Hematopoietic multipotent progenitor cell treated with erythropoietin and hydrocortisone succinate and interleukin-3 and kit ligand, for 4 days (in vitro differentiated cells): ENCODE data around the gene SLC6A6.
"Not testable (repeated sequence)": the region's sequence is repeated elsewhere in the genome, so short reads cannot be mapped to it uniquely, and the experiment has no call there.

ENCODE experiments used
- DNase-seq: peaks from one replicate; pipeline ENCODE4 v3.0.0-alpha.2; 2015

Gene SLC6A6

DNA sequence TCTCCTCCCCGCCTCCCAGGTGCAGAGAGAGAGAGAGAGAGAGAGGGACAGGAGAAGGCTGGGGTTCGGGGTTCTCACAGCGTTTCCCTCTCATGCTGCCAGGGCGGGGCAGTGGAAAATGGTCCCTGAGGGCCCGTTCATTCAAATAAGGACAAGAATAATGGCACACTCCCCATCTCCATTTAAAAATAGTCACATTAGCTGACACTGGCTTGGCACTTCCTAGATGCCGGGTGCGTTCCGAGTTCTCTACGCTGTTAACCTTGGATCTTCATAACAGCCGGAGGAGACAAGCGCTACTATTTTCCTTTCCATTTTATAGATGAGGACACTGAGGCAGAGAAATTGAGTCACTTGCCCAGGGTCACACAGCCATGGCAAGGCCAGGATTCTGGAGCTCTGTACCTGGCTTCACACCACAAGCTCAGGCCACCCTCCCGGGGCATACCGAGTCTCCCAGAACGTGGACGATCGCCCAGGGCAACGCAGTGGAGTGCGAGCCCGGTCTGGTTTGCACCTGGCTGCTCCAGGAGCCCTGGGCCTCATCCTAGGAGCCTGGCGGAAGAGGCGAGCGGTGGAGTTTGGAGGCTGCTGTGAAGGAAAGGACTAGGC is 608 bp upstream of the SLC6A6 start:
- no peak for DNase-seq

DNA sequence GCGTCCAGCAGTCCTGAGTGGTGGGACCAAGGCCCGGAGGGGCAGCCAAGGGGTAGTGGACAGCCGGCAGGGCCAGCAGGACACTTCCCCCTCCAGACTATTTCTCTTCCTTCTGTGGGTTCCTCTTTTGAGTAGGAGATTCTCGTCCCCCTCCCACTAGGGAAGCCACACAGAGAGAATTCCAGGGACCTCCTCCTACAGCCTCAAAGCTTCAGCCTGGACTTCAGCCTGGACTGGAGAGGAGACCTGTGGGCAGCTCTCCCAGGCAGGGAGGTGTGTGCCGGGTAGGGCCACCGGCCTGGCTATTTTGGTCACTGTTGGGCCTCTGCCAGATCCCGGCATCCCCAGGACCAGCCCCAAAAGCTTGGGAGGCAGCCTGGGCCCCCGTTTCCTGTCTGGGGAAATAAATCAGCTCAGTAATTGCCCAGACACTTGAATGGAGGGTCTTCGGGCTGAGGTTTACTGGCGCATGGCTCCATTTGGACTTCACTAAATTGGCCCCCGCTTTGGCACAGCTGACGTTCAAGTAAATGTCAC is 1.3 kb downstream of the SLC6A6 start:
- peak; percentile 52 for DNase-seq

DNA sequence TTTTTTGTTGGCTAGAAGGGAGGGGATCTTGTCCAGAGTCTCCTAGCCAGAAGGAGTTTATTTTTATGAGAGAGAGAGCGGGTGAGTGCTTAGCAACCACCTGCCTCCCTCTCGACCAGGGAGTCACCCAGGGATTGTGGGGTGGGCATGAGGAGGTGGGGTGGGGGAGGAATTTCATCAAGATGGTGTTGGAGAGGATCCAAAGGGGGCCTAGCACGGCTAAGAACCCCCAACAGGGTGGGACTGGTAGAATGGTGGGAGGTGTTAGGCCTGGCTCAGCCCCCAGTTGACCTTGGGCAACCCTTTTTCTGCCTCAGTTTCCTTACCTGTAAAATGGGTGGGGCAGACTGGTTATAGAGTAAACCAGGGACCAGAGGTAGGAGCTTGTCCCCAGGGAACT is 1.8 kb downstream of the SLC6A6 start:
- no peak for DNase-seq

DNA sequence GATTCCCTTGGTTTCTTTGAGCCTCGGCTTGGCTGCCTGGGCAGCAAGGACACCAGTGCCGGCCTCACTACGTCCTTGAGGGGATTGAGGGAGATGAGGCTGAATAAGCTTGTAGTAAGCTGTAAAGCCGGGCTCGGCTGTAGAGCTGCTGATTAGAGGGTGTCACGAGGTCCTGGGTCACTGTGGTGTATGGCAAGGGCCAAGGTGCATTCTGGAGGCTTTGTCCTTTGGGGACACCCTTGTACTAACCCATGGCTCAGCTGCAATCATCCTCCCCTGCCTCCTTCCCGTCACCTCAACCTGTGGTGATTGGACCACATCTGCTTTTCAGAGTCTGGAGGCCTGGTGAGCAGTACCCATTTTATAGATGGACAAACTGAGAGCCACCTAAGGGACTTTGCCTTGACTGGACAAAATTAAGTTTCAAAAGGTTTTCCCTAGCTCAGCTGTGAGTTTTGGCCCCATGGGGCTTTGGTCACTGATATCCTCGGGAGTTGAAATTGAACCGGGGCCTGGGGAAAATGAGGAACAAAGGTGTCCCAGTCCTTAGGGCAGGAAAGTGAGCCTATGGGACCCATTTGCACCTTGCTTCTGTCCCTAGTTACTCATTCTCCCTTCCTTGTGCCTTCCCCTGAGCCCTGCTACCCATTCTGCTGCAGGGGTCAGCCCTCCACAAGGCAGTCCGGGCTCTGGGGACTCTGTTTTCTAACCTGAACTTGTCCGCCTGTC is 2.4 kb downstream of the SLC6A6 start:
- no peak for DNase-seq

DNA sequence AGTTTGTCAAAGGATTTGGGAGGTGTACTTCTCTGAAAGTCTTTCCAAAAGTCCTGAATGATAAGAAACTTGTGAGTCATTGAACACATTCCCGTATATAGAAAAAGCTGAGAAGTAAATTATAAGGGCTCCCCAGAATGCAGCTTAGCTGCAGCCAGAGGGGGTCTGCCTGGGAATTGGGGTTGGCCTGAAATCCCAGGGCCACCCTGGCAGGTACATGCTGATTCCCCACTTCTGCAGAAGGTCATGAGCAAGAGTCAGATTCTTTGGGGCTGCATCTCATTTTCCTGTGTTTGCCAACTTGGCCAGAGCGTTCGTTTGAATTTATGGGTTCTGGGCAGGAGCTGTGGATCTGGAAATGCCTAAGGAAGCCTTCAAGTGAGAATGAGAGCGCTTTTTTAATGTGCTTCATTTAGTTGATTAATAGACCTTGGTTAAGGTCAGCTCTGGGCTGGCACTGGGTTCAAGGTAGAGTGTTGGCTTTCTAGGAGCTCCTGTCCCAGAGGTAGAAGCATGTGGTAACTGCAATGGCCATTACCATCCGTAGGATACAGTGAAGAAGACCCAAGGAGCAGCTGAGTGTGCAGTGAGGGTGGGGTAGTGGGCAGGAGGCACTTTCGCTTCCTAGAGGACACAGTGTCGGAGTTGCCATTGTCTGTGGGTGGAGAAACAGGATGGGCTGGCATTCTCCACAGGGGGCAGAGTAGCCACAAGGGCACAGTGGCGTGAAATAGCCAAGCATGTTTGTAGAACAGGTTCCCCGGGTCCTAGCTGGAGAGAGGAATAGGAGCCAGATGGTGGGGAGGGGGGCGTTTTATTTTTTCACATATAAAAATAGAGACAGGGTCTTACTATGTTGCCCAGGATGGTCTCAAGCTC is 3.2 kb downstream of the SLC6A6 start:
- DNase-seq = no peak

DNA sequence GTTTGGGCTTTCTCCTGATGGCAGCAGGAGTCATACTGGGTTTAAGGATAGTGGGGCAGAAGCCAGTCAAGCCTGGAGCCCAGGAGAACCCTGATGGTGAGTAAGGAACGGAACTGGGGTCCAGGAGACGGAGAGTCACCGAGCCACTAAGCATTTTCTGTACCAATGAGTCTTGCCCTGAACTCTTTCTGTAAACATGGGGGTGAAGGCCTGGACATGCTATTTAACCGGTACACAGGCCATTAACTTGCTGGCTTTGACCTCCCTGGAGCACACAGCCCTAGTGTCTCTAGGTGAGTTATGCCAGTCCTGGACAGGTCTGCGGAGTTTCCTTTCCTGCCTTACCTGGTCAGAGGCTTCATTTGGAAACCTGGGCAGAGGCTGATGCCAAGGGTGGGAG is 3.9 kb downstream of the SLC6A6 start:
- no peak for DNase-seq

DNA sequence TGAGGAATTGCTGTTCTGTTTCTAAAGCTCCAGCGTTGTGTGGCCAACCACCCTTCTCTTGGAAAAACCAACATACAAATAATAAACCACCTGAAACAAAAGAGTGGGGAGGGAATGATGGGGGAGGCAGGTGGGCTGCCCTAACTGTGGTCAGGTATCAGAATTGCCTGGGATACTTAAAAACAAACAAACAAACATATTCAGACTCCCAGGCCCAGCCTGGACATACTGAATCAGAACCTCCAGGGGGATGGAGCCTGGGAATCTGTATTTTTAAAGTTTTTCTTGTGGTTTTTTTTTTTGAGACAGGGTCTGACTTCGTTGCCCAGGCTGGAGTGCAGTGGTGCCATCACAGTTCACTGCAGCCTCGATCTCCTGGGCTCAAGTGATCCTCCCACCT is 4.4 kb downstream of the SLC6A6 start:
- no peak for DNase-seq

DNA sequence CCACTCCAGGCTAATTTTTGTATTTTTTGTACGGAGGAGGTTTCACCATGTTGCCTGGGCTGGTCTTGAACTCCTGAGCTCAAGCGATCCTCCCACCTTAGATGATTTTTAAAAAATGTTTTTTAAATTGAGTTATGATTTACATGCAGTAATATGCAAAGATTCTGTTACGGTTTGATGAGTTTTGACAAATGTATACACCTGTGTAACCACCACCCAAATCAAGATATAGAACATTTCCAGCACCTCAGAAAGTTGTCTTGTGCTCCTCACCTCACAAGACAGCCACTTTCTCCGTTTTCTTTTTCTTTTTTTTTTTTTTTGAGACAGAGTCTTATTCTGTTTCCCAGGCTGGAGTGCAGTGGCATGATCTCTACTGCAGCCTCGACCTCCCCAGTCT is 4.8 kb downstream of the SLC6A6 start:
- DNase-seq = no peak

DNA sequence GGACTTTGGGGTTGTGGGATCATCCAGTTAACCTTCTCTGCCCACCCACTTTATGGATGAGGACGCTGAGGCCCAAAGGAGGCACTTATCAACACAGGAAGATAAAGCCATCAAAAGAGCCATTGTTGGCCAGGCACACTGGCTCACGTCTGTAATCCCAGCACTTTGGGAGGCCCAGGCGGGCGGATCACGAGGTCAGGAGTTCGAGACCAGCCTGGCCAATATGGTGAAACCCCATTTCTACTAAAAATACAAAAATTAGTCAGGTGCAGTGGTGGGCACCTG is 7.3 kb downstream of the SLC6A6 start:
- DNase-seq = not testable (repeated sequence)

DNA sequence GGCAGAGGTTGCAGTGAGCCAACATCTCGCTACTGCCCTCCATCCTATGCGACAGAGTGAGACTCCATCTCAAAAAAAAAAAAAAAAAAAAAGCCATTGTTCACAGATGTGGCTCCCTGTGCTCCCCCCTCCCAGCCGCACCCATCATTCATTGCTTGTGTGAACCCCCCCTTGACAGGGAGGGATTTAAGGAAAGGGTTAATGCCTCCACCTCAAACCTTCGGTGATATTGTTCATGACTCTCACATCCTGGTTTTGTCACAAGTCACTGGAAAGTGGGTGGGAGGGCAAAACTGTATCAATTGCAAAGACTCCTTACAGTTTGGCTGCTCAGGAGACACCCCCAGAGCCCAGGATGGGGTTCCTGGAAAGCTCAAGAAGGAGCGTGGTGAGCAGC is 7.7 kb downstream of the SLC6A6 start:
- DNase-seq = no peak

DNA sequence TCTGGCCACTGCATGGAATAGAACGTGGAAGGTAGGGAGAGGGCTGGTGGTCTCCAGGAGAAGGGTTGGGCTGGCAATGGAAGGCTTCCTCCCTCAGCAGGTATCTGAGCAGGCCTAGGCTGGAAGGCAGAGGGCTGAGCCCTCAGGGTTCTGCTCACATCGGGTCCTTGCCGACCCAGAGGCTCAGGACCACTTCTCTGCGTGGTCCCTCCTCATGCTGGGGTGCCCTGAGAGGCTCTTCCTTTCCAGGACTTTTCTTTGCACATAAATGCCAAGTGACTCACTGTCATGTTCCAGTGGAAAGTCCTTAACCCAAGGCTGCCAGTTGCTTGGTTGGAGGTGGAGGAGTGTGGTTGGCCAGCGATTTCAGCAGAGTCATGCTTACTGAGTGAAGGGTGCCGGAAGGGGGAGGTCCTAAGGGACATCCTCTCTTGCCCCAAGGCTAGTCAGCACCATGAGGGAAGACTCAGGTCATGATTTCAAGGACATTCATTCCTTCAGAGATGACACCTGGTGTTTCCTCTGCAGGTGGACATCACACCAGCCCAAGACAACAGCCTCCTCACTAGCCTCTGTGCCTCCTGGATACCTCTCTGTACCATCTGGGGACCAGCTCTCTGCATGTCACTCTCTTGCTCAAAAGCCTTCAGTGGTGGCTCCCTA is 8.2 kb downstream of the SLC6A6 start:
- peak; percentile 96 for DNase-seq

DNA sequence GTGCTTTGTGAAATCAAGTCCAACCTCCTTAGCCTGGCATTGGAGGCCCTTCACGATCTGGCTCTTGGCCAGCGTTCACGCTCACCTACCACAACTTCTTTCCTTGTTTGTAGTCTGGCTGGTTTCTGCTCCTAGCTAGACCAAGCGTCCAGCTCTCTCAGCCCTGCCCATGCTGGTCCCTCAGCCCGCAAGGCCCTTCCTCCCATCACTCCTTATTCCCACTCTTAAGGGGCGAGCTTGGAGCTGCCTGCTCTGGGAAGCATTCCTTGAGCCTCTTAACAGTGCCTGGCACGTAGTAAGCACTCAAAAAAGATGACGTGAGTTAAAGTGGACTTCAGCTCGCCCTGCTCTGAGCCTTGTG is 8.7 kb downstream of the SLC6A6 start:
- peak; percentile 45 for DNase-seq

DNA sequence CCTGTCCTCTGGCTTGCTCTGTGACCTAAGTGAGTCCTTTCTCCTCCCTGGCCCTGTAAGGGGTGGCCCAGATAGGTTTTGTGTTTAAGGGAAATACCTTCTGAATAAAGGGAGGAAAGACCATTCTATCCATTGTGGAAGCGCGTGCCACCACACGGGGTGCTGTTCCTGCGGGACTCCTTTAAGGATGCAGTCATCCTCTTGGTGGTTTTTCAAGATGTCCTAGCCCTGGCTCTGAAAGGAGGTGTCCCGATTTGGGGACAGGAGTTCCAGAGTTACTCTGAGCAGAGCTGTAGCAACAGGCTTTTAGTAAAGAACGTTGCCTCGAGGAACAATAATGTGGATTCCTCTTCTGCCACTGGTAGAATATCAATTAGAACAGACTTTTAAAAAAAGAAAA is 9.6 kb downstream of the SLC6A6 start:
- no peak for DNase-seq

DNA sequence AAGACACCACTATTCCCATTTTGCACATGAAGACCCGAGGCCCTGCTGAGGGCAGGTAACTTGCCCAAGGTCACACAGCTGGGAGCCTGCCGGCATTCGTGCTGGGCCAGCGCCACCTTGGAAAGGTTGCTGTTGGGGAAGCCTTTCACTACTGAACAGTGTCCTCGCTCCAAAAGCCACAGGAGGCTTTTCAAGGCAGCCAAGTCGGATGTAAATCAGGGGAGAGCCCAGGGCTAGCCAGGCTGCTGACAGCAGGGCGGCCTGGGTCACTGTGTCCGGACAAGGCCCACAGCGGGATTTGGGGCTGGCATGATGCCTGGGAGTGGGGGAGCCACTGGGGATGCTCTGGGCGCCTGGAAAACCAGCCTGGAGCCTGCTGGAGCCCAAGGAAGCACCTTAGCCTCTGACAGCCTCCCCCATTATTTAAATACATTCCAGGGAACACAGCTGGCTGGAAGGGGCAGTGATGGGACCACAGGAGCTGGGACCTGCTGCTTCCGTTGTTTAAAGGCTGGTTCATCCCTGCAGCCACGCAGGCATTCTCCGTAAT is 10.5 kb downstream of the SLC6A6 start:
- no peak for DNase-seq

DNA sequence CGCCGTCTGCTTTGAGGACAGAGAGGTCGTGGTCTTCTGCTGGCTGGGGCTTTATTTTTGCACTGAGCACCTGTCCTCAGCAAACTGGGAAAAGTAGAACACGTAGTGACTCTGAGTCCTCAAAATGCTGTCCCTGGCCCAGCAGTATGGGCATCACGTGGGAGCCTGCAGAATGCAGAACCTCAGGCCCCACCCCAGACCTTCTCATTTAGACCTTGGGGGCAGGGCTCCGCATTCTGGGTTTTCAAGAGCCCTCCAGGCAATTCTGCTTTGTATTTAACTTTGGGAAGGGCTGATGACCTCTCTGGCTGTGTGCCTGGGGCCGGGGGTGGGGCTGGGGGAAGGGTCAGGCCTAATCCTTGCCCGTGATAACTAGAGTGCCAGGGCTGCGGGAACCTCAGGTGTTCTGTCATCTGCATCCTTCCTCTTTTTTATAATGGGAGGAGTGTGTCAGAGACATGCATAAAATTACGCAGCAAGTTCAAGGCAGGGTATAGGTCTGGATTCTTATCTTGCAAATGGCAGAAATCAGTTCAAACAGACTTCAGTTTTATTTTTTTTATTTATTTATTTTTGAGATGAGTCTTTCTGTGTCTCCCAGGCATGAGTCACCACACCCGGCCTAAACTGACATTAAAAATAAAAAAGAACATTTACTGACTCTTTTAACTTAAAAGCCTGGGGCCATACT is 11.1 kb downstream of the SLC6A6 start:
- peak; percentile 75 for DNase-seq

DNA sequence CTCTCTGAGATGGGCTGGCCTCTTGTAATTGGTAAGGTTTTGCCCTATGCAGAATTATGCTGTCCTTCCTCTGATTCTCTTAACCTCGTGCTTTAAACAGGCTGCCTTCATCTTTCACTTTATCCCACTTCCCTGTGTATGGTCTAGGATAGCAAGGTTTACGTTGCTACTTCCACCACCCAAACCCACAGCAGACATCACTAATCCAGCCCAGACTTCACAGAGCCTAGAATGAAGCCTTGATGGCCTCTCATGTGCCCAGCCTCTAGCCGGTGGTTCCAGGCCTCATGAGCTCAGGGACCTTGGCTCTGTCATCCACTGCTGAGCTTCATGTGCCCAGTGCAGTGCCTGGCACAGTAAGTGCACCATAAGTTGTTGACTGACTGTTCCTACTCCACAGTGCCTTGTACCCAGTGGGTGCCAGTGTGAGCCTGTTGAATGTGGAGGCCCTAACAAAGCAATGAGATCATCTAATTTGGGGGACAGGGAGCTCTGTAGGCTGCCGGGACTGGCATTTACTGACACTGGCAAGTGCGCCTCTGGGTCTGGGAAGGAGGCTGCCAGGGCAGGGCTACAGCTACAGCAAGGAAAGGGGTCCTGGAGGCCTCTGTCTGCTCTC is 12.5 kb downstream of the SLC6A6 start:
- DNase-seq = no peak

DNA sequence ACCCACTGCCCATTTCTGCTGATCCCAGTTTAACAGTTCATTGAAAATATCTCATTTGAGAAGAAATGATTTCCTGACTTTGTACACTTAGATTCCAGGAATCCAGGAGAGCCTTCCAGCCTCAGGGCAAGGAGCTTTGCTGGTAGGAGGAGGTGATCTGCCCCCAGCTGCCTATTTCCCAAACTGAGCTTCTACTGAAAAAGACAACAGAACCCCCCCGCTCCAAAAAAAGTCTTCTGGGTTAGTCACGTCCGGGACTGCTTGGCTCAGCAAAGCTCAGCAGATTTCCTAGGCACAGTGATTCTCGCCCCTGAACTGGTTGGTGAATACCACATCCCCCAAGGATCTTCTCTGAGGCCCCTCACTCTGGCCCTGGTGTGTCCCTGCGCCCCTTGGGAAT is 13.1 kb downstream of the SLC6A6 start:
- no peak for DNase-seq

DNA sequence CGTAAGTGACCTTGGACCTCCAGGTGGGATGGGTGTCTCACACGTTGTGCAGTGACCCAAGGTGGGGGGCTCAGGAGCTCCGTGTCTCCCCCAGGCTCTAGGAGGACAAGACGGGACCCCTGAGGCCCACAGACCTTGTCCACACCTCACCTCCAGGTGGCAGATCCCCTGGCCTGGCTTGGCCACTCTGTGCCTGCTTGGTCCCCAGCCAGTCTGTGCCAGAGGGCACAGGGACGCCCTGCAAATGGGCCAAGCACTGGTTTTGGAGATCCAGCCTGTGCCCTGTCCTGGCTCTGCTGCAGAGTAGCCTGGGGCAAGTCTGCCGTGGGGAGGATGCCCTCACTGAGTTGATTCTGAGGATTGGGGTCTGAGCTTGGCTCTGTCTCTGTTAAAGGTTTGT is 14.0 kb downstream of the SLC6A6 start:
- no peak for DNase-seq

DNA sequence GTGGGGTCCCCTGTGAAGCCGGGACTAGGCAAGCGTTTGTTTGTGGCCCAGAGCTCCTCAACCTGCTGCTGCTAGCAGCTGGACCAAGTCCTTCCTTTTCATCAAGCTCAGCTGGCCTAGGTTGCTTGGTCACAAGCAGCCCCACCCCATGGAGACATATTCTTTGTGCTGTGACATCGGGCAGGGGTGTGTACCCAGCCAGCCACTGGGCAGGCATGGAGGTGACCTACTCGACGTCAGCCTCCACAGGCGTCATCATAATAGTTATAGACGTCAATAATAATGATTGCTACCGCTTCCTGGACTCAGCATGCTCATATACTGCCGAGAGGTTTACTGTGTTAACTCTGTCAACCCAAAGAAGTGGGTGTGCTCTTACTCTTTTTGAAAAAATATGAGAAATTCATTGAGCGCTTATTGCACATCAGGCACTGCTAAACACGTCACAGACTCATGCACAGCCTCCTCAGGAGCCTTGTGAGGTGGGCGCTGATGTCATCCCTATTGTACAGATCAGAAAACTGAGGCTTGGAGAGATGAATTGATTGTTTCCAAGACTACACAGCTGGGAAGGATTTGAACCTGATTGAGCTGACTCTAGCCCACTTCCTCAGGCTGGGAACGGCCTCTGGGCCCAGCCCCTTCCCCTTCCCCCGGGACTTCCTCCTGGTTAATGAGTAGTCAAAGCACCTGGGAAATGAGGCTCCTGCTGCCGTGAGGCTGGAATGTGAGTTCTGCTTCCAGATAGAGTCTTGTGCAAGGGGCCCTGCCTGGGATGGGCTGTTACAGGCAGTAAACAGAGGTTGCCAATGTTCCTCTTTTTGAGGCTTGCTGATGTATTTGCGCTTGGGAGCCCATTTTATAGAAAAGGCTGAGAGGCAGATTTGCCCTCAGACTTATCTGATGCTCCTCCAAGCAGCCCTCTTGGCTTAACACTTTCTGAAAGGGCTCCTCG is 16.2 kb downstream of the SLC6A6 start:
- peak; percentile 65 for DNase-seq

DNA sequence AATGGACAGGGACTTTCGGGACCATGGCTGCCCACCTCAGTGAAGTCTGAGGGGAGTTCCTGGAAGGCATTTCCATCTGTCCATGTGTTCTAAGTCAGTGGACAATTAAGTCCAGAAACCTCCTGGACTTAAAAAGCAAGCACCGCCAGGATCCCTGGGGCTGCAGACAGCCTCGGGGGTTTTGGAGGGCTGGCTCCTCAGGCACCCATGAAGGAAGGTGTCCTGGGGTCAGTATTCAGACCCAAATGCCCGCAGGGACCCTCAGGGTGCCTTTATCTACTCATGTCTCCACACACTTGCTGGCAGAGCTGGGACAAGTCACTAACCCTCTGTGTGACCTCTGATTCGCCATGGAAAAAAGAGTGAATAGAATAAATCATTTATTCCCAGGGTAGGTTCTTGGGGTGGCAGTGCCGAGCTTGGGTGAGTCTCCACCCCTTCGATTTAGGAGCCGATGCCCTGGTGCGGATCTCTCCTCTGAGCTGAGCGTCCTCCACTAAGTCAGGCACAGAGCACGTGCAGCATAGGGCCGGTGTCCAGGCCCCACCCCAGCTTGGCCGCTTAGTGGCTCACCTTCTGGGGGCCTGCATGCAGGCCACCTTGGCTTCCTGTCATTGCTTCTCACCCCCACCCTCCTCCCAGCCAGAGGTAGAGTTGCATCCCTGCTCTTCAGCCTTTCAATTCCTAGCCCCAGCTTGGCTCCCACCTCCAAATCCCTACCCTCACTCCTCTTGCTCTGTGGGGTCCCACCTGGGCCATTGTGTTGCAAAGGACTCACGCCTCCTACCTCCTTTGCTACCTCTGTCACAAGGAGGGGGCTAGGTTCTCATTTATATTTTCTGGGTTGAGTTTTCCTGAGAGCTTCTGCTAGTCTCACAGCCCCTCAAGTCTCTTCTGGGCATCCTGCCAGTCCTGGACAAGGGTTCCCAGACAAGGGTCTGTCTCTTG is 19.9 kb downstream of the SLC6A6 start:
- no peak for DNase-seq
